ENCODE data around the gene KCNQ2. TPM values are rescaled to one million over a fixed set of nuclear protein-coding genes. Genes with fewer than 3 reads are reported as not detected.

The KCNQ2 gene
- total RNA-seq, 1 donor from 2014 or later: 11.5 TPM

GRCh38 chr20:63477061-63477616 is 4.7 kb upstream of the KCNQ2 start:
- peaks cover 49% of the 10 kb centered on the region for H3K27me3 Mint-ChIP-seq (ENCODE audit: low read depth, unreplicated experiment)
- peaks cover 2% of the 10 kb centered on the region for H3K36me3 Mint-ChIP-seq (ENCODE audit: low read depth, unreplicated experiment)
- H3K9me3 Mint-ChIP-seq (ENCODE audit: unreplicated experiment): no peaks in the 10 kb centered on the region
- no peak for DNase-seq (ENCODE audit: low read depth)
- H3K4me3 Mint-ChIP-seq (ENCODE audit: unreplicated experiment): no peak overlapping the region
- TF ChIP-seq CTCF (IDR thresholded peaks at IDR 0.05; ENCODE audit: insufficient read depth, low read depth, low read length): no peak
- no peak for TF ChIP-seq EZH2 (IDR thresholded peaks at IDR 0.05; ENCODE audit: insufficient read depth, low read length)
- no peaks in the 10 kb centered on the region for H3K4me1 ChIP-seq (ENCODE audit: insufficient read depth, low read length)
- no peaks in the 10 kb centered on the region for H4K20me1 ChIP-seq (ENCODE audit: insufficient read depth, low read length)
- H3K27ac Mint-ChIP-seq (ENCODE audit: unreplicated experiment): no peak overlapping the region
- H3K36me3 ChIP-seq (ENCODE audit: insufficient read depth, low read length): no peaks in the 10 kb centered on the region
- H2AFZ ChIP-seq (ENCODE audit: low read depth, low read length): no peak overlapping the region
- no peaks in the 10 kb centered on the region for H3K79me2 ChIP-seq (ENCODE audit: insufficient read depth, low read length)
- H3K4me3 ChIP-seq (ENCODE audit: insufficient read depth, low read depth, low read length): no peak overlapping the region
- no peak overlapping the region for H3K27ac ChIP-seq (ENCODE audit: low read depth, low read length)
- H3K4me2 ChIP-seq (ENCODE audit: low read length): no peak overlapping the region
- no peaks in the 10 kb centered on the region for H3K4me1 Mint-ChIP-seq (ENCODE audit: low read depth, unreplicated experiment)
- no peak overlapping the region for H3K9ac ChIP-seq (ENCODE audit: low read length)
- peaks cover 27% of the 10 kb centered on the region for H3K27me3 ChIP-seq (ENCODE audit: insufficient read depth, low read length)
- FAIRE-seq: no peak
- no peaks in the 10 kb centered on the region for H3K9me3 ChIP-seq (ENCODE audit: insufficient read depth, low read depth, low read length)

- no peak overlapping the region for H3K4me2 ChIP-seq (ENCODE audit: low read length)
- DNase-seq (ENCODE audit: low read depth) (peak; percentile 6), FAIRE-seq (no peak)
- Mint-ChIP-seq H3K4me3 (ENCODE audit: unreplicated experiment) (no peak overlapping the region), H3K27ac (ENCODE audit: unreplicated experiment) (no peak overlapping the region), H3K36me3 (ENCODE audit: low read depth, unreplicated experiment) (peaks cover 2% of the 10 kb centered on the region), H3K4me1 (ENCODE audit: low read depth, unreplicated experiment) (no peaks in the 10 kb centered on the region), H3K27me3 (ENCODE audit: low read depth, unreplicated experiment) (peaks cover 44% of the 10 kb centered on the region), H3K9me3 (ENCODE audit: unreplicated experiment) (no peaks in the 10 kb centered on the region)
- no peaks in the 10 kb centered on the region for H3K9me3 ChIP-seq (ENCODE audit: insufficient read depth, low read depth, low read length)
- no peak overlapping the region for H3K4me3 ChIP-seq (ENCODE audit: insufficient read depth, low read depth, low read length)
- TF ChIP-seq EZH2 (IDR thresholded peaks at IDR 0.05; ENCODE audit: insufficient read depth, low read length) (no peak), CTCF (IDR thresholded peaks at IDR 0.05; ENCODE audit: insufficient read depth, low read depth, low read length) (no peak)
- no peaks in the 10 kb centered on the region for H3K79me2 ChIP-seq (ENCODE audit: insufficient read depth, low read length)
- H3K4me1 ChIP-seq (ENCODE audit: insufficient read depth, low read length): no peaks in the 10 kb centered on the region
- no peak overlapping the region for H3K9ac ChIP-seq (ENCODE audit: low read length)
- H2AFZ ChIP-seq (ENCODE audit: low read depth, low read length): no peak overlapping the region
- H3K27ac ChIP-seq (ENCODE audit: low read depth, low read length): no peak overlapping the region
- H3K27me3 ChIP-seq (ENCODE audit: insufficient read depth, low read length): peaks cover 33% of the 10 kb centered on the region
- no peaks in the 10 kb centered on the region for H4K20me1 ChIP-seq (ENCODE audit: insufficient read depth, low read length)
- no peaks in the 10 kb centered on the region for H3K36me3 ChIP-seq (ENCODE audit: insufficient read depth, low read length)
Measured at GRCh38 chr20:63475209-63475608, 2.8 kb upstream of the KCNQ2 start.
